IMR-90 (cell line): ENCODE measurements around the gene PPFIBP2. TPM values are rescaled to one million over a fixed set of nuclear protein-coding genes. Genes with fewer than 3 reads are reported as not detected.

Experiments
- ATAC-seq: fragments of 200-7000 bp; cut with Tn5 transposase; 2 replicates; pipeline ENCODE4 v1.9.1; 2020; ENCODE audit warnings: low read depth, mild to moderate bottlenecking, moderate library complexity
- BruUV-seq: library from RNA; stranded (reverse); fragments of 400-500 nt; replicated peaks from 2 replicates; lab custom pipeline; 2021; lab: Mats Ljungman, UMichigan
- CTCF ChIA-PET: fragments of 300-600 bp; formaldehyde crosslinking; extraction: SDS; loops from one replicate; lab custom pipeline; 2021; ENCODE audit warnings: antibody characterized with exemption; lab: Yijun Ruan, JAX
- POLR2A ChIA-PET: fragments of 300-600 bp; sonication (Branson Sonifier 250); formaldehyde crosslinking; loops from one replicate; lab custom pipeline; 2022; ENCODE audit warnings: antibody characterized with exemption; ENCODE audit not compliant: unreplicated experiment; lab: Charles Lee
- DNase-seq: peaks from one replicate; pipeline ENCODE4 v3.0.0; 2013
- H2AFZ ChIP-seq: replicated peaks from 2 replicates; pipeline ENCODE3; 2013; ENCODE audit warnings: low read length, mild to moderate bottlenecking; ENCODE audit not compliant: poor library complexity
- H2AK5ac ChIP-seq: 2 replicates; pipeline ENCODE4 v1.6.1; 2013; ENCODE audit warnings: low read depth, low read length, inconsistent platforms
- H2AK9ac ChIP-seq: replicated peaks from 2 replicates; pipeline ENCODE3; 2013; ENCODE audit warnings: mild to moderate bottlenecking, low read depth, low read length, moderate library complexity; ENCODE audit not compliant: poor library complexity
- H2BK120ac ChIP-seq: 2 replicates; pipeline ENCODE4 v1.6.1; 2013; ENCODE audit warnings: low read depth, low read length, inconsistent platforms
- H2BK15ac ChIP-seq: 3 replicates; pipeline ENCODE4 v1.6.1; 2013; ENCODE audit warnings: low read depth, low read length, inconsistent platforms
- H2BK20ac ChIP-seq: 2 replicates; pipeline ENCODE4 v1.6.1; 2013; ENCODE audit warnings: low read depth, mild to moderate bottlenecking, inconsistent platforms, low read length, moderate library complexity
- H2BK5ac ChIP-seq: 2 replicates; pipeline ENCODE4 v1.6.1; 2013; ENCODE audit warnings: mild to moderate bottlenecking, low read depth, low read length, inconsistent platforms; ENCODE audit not compliant: poor library complexity, severe bottlenecking
- H3K14ac ChIP-seq: replicated peaks from 2 replicates; pipeline ENCODE4 v1.6.1; 2013; ENCODE audit warnings: low read depth, low read length, inconsistent platforms
- H3K18ac ChIP-seq: 2 replicates; pipeline ENCODE4 v1.6.1; 2013; ENCODE audit warnings: low read depth, low read length, control low read depth
- H3K23ac ChIP-seq: 2 replicates; pipeline ENCODE4 v1.6.1; 2013; ENCODE audit warnings: low read depth, low read length, inconsistent platforms
- H3K27ac ChIP-seq: 2 replicates; pipeline ENCODE4 v1.5.1; 2013; ENCODE audit warnings: mild to moderate bottlenecking, control low read depth, low read length; ENCODE audit not compliant: insufficient read depth
- H3K27me3 ChIP-seq: 2 replicates; pipeline ENCODE4 v1.6.1; 2013; ENCODE audit warnings: low read length; ENCODE audit not compliant: control insufficient read depth, insufficient read depth
- H3K36me3 ChIP-seq: 2 replicates; pipeline ENCODE4 v1.6.1; 2013; ENCODE audit warnings: low read length, mixed read lengths; ENCODE audit not compliant: control insufficient read depth, insufficient read depth
- H3K4ac ChIP-seq: 2 replicates; pipeline ENCODE4 v1.6.1; 2013; ENCODE audit warnings: low read depth, low read length, inconsistent platforms
- H3K4me1 ChIP-seq: 2 replicates; pipeline ENCODE4 v1.6.1; 2013; ENCODE audit warnings: low read length, mixed read lengths; ENCODE audit not compliant: control insufficient read depth, insufficient read depth
- H3K4me2 ChIP-seq: 2 replicates; pipeline ENCODE4 v1.6.1; 2013; ENCODE audit warnings: low read depth, mild to moderate bottlenecking, control low read depth, low read length, moderate library complexity
- H3K4me3 ChIP-seq: 2 replicates; pipeline ENCODE4 v1.5.1; 2013; ENCODE audit warnings: low read depth, mild to moderate bottlenecking, control low read depth, low read length, moderate library complexity; ENCODE audit not compliant: insufficient read depth
- H3K56ac ChIP-seq: 2 replicates; pipeline ENCODE4 v1.6.1; 2013; ENCODE audit warnings: low read length, inconsistent platforms; ENCODE audit not compliant: insufficient read depth; ENCODE audit errors: extremely low read depth
- H3K79me1 ChIP-seq, 2 experiments: 2 replicates each; pipeline ENCODE4 v1.6.1; 2013; ENCODE audit warnings: low read length in 2 of 2, inconsistent platforms in 1 of 2, low read depth in 1 of 2
- H3K9ac ChIP-seq: 2 replicates; pipeline ENCODE4 v1.6.1; 2013; ENCODE audit warnings: low read depth, low read length, control low read depth
- H3K9me1 ChIP-seq: 2 replicates; pipeline ENCODE4 v1.6.1; 2013; ENCODE audit warnings: low read length, inconsistent platforms; ENCODE audit not compliant: insufficient read depth
- H3K9me3 ChIP-seq: 2 replicates; pipeline ENCODE4 v1.6.1; 2013; ENCODE audit warnings: low read length; ENCODE audit not compliant: control insufficient read depth, insufficient read depth
- H4K20me1 ChIP-seq: 2 replicates; pipeline ENCODE4 v1.6.1; 2013; ENCODE audit warnings: low read length, inconsistent platforms; ENCODE audit not compliant: insufficient read depth
- H4K5ac ChIP-seq: 2 replicates; pipeline ENCODE4 v1.6.1; 2013; ENCODE audit warnings: mild to moderate bottlenecking, low read depth, low read length, control low read depth
- H4K8ac ChIP-seq, 2 experiments: 2 replicates each; pipeline ENCODE4 v1.6.1; 2013; ENCODE audit warnings: low read depth in 2 of 2, low read length in 2 of 2, control low read depth in 1 of 2, inconsistent platforms in 1 of 2
- H4K91ac ChIP-seq: 2 replicates; pipeline ENCODE4 v1.6.1; 2013; ENCODE audit warnings: low read depth, low read length, inconsistent platforms; ENCODE audit not compliant: insufficient read depth
- BHLHE40 ChIP-seq: fragments of 150-350 bp; IDR thresholded peaks from 2 replicates; pipeline ENCODE4 v1.6.1; 2016; ENCODE audit warnings: mild to moderate bottlenecking, low read depth, low read length
- CEBPB ChIP-seq: IDR thresholded peaks from 2 replicates; pipeline ENCODE4 v1.6.1; 2012; ENCODE audit warnings: low read depth, low read length, improper control_type of control experiment
- CHD1 ChIP-seq: IDR thresholded peaks from 2 replicates; pipeline ENCODE4 v1.6.1; 2012; ENCODE audit warnings: low read depth, low read length, improper control_type of control experiment
- FOS ChIP-seq: fragments of 150-350 bp; IDR thresholded peaks from 2 replicates; pipeline ENCODE4 v1.6.1; 2016; ENCODE audit warnings: low read depth, low read length
- MAFK ChIP-seq: IDR thresholded peaks from 2 replicates; pipeline ENCODE4 v1.6.1; 2012; ENCODE audit warnings: low read depth, low read length, improper control_type of control experiment
- MAZ ChIP-seq: IDR thresholded peaks from 2 replicates; pipeline ENCODE4 v1.6.1; 2012; ENCODE audit warnings: low read depth, mild to moderate bottlenecking, low read length, improper control_type of control experiment, moderate library complexity, borderline replicate concordance
- MXI1 ChIP-seq: IDR thresholded peaks from 2 replicates; pipeline ENCODE4 v1.6.1; 2012; ENCODE audit warnings: low read depth, mild to moderate bottlenecking, low read length, moderate library complexity, borderline replicate concordance
- NFE2L2 ChIP-seq: fragments of 150-350 bp; IDR thresholded peaks from 2 replicates; pipeline ENCODE4 v1.6.1; 2016; ENCODE audit warnings: low read depth, mild to moderate bottlenecking, low read length
- POLR2A ChIP-seq: IDR thresholded peaks from 2 replicates; pipeline ENCODE4 v1.6.1; 2012; ENCODE audit warnings: mild to moderate bottlenecking, low read depth, low read length
- RAD21 ChIP-seq: IDR thresholded peaks from 2 replicates; pipeline ENCODE4 v1.6.1; 2012; ENCODE audit warnings: low read length, improper control_type of control experiment
- RCOR1 ChIP-seq: IDR thresholded peaks from 2 replicates; pipeline ENCODE4 v1.6.1; 2012; ENCODE audit warnings: mild to moderate bottlenecking, low read length, improper control_type of control experiment; ENCODE audit not compliant: insufficient replicate concordance
- RFX5 ChIP-seq: IDR thresholded peaks from 2 replicates; pipeline ENCODE4 v1.8.0; 2012; ENCODE audit warnings: low read depth, mild to moderate bottlenecking, low read length, moderate library complexity
- SMC3 ChIP-seq: fragments of 150-350 bp; IDR thresholded peaks from 2 replicates; pipeline ENCODE4 v1.6.1; 2016; ENCODE audit warnings: low read depth, mild to moderate bottlenecking, antibody characterized with exemption, low read length, moderate library complexity
- WGBS, 2 experiments: methylation state at CpG; one replicate each; pipeline versions ENCODE4 v1.1.5 to v1.1.7; 2013; ENCODE audit warnings: missing lambda C conversion rate in 2 of 2; ENCODE audit not compliant: insufficient read length in 1 of 2; ENCODE audit errors: extremely low coverage in 2 of 2; 5-methylcytosine and 5-hydroxymethylcytosine counted together
- dilution Hi-C: fragments of 300-500 bp; cut with HindIII; formaldehyde crosslinking; loops from one replicate; pipeline ENCODE4 v1.14.3; 2018; ENCODE audit warnings: low sequenced_read_pairs; ENCODE audit not compliant: unreplicated experiment
- in situ Hi-C: fragments of 300-500 bp; cut with MboI; formaldehyde crosslinking; loops from 3 replicates; pipeline ENCODE4 v1.14.3; 2019; ENCODE audit warnings: low sequenced_read_pairs, inconsistent platforms, mixed read lengths
- intact Hi-C: fragments of 100-400 bp; cut with micrococcal nuclease; formaldehyde crosslinking; loops from 2 replicates; pipeline ENCODE4 v1.10.0; 2022
- polyA plus RNA-seq, 3 experiments: library from polyadenylated mRNA; depleted of rRNA; stranded (reverse); fragments of >200 nt; gene quantifications; 2 replicates each; pipeline ENCODE4 v1.2.3, GENCODE V29; 2012; ENCODE audit warnings: low replicate concordance in 1 of 3
- total RNA-seq: library from RNA; depleted of rRNA; stranded (reverse); fragments of >200 nt; gene quantifications from 2 replicates; pipeline ENCODE4 v1.2.3, GENCODE V29; 2012
- TF ChIP-seq, protein P1 (sequence below): conservative IDR thresholded peaks from 2 replicates; pipeline ENCODE4 v1.5.1; 2012; ENCODE audit warnings: mild to moderate bottlenecking, low read depth, low read length, improper control_type of control experiment
- TF ChIP-seq, protein P2 (sequence below): fragments of 150-350 bp; IDR thresholded peaks from 2 replicates; pipeline ENCODE4 v1.6.1; 2017; ENCODE audit warnings: mild to moderate bottlenecking, antibody characterized with exemption, low read length, low read depth

Gene PPFIBP2
- total and polyA plus RNA-seq, 2 of the 4 experiments (the other 2 are of a cell fraction), result 6.0 to 11.8 TPM

DNA sequence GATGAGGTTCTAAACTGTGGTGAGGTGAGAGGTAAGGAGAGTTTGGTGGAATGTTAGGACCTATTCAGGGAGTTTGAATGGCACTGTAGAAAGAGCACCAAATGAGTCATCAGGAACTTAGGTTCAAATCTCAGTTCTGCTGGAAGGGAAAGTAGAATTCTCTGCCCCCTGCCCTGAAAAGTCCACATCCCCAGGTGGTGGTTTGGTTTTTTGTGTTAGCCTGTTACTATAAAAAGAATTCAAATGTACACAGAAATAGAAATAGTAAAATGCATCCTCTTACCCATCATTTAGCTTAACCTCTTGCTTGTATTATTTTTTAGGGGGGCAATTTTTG lies 20.2 kb downstream of the PPFIBP2 start (continued):
- TF ChIP-seq BHLHE40 (no peak), CEBPB (no peak), FOS (no peak), RCOR1 (no peak), CHD1 (no peak)

DNA sequence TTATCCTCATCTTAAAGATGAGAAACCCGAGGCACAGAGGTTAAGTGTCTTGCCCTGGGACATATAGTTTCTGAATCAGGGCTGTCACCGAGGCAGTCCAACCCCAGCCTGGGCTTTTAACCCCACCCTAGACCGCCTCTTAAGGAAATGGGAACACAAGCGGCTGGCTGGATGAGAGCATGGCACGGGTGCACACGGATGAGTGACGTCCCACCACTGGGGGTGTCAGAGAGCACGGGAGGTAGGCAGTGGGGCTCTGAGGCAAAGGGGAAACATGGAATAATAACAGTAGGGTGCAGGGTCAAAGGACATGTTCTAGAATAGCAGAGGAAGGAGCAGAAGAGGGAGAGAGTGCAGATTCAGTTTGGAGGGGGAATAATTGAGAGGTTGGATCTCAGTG lies 22.3 kb downstream of the PPFIBP2 start:
- Histone ChIP-seq H2BK20ac (no peak overlapping the region), H2BK5ac (no peak overlapping the region), H3K27me3 (peaks cover 9% of the 10 kb centered on the region; the same call in 1 of the 2 replicates), H2AK9ac (no peak overlapping the region), H3K36me3 (no peaks in the 10 kb centered on the region), H3K9me1 (no peaks in the 10 kb centered on the region), H3K79me1 (no peaks in the 10 kb centered on the region), H3K23ac (no peak overlapping the region), H4K5ac (no peak overlapping the region), H3K4me1 (no peaks in the 10 kb centered on the region), H4K20me1 (no peaks in the 10 kb centered on the region), H3K9me3 (no peaks in the 10 kb centered on the region), H3K18ac (no peak overlapping the region), H4K8ac (no peak overlapping the region), H3K56ac (no peak overlapping the region), H2AFZ (no peak overlapping the region), H3K9ac (no peak overlapping the region), H4K91ac (no peak overlapping the region), H3K14ac (no peak overlapping the region), H2BK15ac (no peak overlapping the region), H2AK5ac (no peak overlapping the region), H3K4me2 (no peak overlapping the region), H3K27ac (no peak overlapping the region), H3K4me3 (no peak overlapping the region), H3K4ac (no peak overlapping the region), H2BK120ac (no peak overlapping the region)
- ChIA-PET CTCF (no interaction called here), POLR2A (no interaction called here)
- no peak for DNase-seq
- TF ChIP-seq RAD21 (no peak), POLR2A (no peak), MXI1 (no peak), BHLHE40 (no peak), RFX5 (no peak), MAFK (no peak), CEBPB (no peak), SMC3 (no peak), MAZ (no peak), NFE2L2 (no peak), FOS (no peak)
- TF ChIP-seq, protein P1, sequence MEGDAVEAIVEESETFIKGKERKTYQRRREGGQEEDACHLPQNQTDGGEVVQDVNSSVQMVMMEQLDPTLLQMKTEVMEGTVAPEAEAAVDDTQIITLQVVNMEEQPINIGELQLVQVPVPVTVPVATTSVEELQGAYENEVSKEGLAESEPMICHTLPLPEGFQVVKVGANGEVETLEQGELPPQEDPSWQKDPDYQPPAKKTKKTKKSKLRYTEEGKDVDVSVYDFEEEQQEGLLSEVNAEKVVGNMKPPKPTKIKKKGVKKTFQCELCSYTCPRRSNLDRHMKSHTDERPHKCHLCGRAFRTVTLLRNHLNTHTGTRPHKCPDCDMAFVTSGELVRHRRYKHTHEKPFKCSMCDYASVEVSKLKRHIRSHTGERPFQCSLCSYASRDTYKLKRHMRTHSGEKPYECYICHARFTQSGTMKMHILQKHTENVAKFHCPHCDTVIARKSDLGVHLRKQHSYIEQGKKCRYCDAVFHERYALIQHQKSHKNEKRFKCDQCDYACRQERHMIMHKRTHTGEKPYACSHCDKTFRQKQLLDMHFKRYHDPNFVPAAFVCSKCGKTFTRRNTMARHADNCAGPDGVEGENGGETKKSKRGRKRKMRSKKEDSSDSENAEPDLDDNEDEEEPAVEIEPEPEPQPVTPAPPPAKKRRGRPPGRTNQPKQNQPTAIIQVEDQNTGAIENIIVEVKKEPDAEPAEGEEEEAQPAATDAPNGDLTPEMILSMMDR, result no peak; the same call in 1 of the 2 replicates
- TF ChIP-seq, protein P2, sequence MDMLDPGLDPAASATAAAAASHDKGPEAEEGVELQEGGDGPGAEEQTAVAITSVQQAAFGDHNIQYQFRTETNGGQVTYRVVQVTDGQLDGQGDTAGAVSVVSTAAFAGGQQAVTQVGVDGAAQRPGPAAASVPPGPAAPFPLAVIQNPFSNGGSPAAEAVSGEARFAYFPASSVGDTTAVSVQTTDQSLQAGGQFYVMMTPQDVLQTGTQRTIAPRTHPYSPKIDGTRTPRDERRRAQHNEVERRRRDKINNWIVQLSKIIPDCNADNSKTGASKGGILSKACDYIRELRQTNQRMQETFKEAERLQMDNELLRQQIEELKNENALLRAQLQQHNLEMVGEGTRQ, result no peak
- WGBS, 2 experiments, result 20% methylated on average over 4 of the region's 8 CpGs; no CpG with 5 or more reads in 1 of the 2 experiments
- intact Hi-C loops, result no loop called here
- no peak for ATAC-seq
- BruUV-seq, result no TSS peak
- in situ Hi-C loops, result no loop called here
- dilution Hi-C loops, result no loop called here
